Neuronal stem cell (in vitro differentiated cells): Measurements from ENCODE around the gene CLSTN3.

Experiments
- DNase-seq: peaks from one replicate; pipeline ENCODE4 v3.0.0-alpha.2; 2013; ENCODE audit warnings: low spot score
- H2AFZ ChIP-seq: one replicate; pipeline ENCODE4 v1.6.1; 2013; ENCODE audit warnings: mild to moderate bottlenecking, low read length, inconsistent platforms
- H2AK5ac ChIP-seq: 2 replicates; pipeline ENCODE4 v1.6.1; 2013; ENCODE audit warnings: low read depth, mild to moderate bottlenecking, inconsistent platforms, low read length, moderate library complexity, mixed read lengths
- H2BK120ac ChIP-seq: 2 replicates; pipeline ENCODE4 v1.6.1; 2013; ENCODE audit warnings: low read depth, mild to moderate bottlenecking, inconsistent platforms, low read length, moderate library complexity, mixed read lengths
- H2BK12ac ChIP-seq: one replicate; pipeline ENCODE4 v1.6.1; 2013; ENCODE audit warnings: low read length, inconsistent platforms
- H2BK15ac ChIP-seq: 2 replicates; pipeline ENCODE4 v1.6.1; 2013; ENCODE audit warnings: mild to moderate bottlenecking, low read length, inconsistent platforms, mixed read lengths
- H2BK5ac ChIP-seq: one replicate; pipeline ENCODE4 v1.6.1; 2013; ENCODE audit warnings: inconsistent platforms, mild to moderate bottlenecking, low read length, moderate library complexity
- H3K14ac ChIP-seq: one replicate; pipeline ENCODE4 v1.6.1; 2013; ENCODE audit warnings: low read length, inconsistent platforms
- H3K18ac ChIP-seq: 2 replicates; pipeline ENCODE4 v1.6.1; 2013; ENCODE audit warnings: low read length, inconsistent platforms
- H3K23ac ChIP-seq: 2 replicates; pipeline ENCODE4 v1.6.1; 2013; ENCODE audit warnings: low read depth, mild to moderate bottlenecking, mixed read lengths, low read length, inconsistent platforms; ENCODE audit not compliant: poor library complexity
- H3K27ac ChIP-seq: replicated peaks from 3 replicates; pipeline ENCODE4 v1.5.1; 2013; ENCODE audit warnings: low read length, inconsistent platforms
- H3K27me3 ChIP-seq, 3 experiments: 2 replicates each; pipeline ENCODE4 v1.6.1; 2013; ENCODE audit warnings: low read length in 3 of 3, mild to moderate bottlenecking in 2 of 3, inconsistent platforms in 1 of 3, low read depth in 1 of 3, mixed read lengths in 1 of 3, moderate library complexity in 1 of 3; ENCODE audit not compliant: control insufficient read depth in 3 of 3, insufficient read depth in 3 of 3
- H3K36me3 ChIP-seq, 2 donors: replicated peaks in 1 of 2; 2 replicates each; pipeline ENCODE4 v1.6.1; 2013; ENCODE audit warnings: low read length in 2 of 2; ENCODE audit not compliant: control insufficient read depth in 2 of 2, insufficient read depth in 2 of 2
- H3K4ac ChIP-seq: 2 replicates; pipeline ENCODE4 v1.6.1; 2013; ENCODE audit warnings: inconsistent platforms, mild to moderate bottlenecking, low read length, moderate library complexity
- H3K4me1 ChIP-seq, 2 donors: 1 replicate in 1 of 2; 2 replicates in 1 of 2; pipeline ENCODE4 v1.6.1; 2013; ENCODE audit warnings: low read length in 2 of 2, low read depth in 1 of 2; ENCODE audit not compliant: control insufficient read depth in 2 of 2, insufficient read depth in 1 of 2
- H3K4me2 ChIP-seq: one replicate; pipeline ENCODE4 v1.6.1; 2013; ENCODE audit warnings: mild to moderate bottlenecking, low read length, inconsistent platforms; ENCODE audit not compliant: insufficient read depth, poor library complexity, severe bottlenecking
- H3K4me3 ChIP-seq, 2 donors: 2 replicates each; pipeline ENCODE4 v1.5.1; 2013; ENCODE audit warnings: low read length in 2 of 2, mild to moderate bottlenecking in 2 of 2, inconsistent platforms in 1 of 2, moderate library complexity in 1 of 2
- H3K79me1 ChIP-seq: one replicate; pipeline ENCODE4 v1.6.1; 2013; ENCODE audit warnings: low read depth, mild to moderate bottlenecking, inconsistent platforms, low read length, moderate library complexity
- H3K9ac ChIP-seq: one replicate; pipeline ENCODE4 v1.6.1; 2013; ENCODE audit warnings: mild to moderate bottlenecking, low read depth, low read length, inconsistent platforms; ENCODE audit not compliant: poor library complexity
- H3K9me3 ChIP-seq, 2 donors: replicated peaks in 1 of 2; 2 replicates each; pipeline versions ENCODE3 to v1.6.1; 2013; ENCODE audit warnings: low read length in 2 of 2, mild to moderate bottlenecking in 2 of 2, inconsistent platforms in 1 of 2, low read depth in 1 of 2, mixed read lengths in 1 of 2, moderate library complexity in 1 of 2; ENCODE audit not compliant: control insufficient read depth in 2 of 2, insufficient read depth in 1 of 2
- H4K8ac ChIP-seq: one replicate; pipeline ENCODE4 v1.6.1; 2013; ENCODE audit warnings: low read depth, mild to moderate bottlenecking, inconsistent platforms, low read length, moderate library complexity
- H4K91ac ChIP-seq: one replicate; pipeline ENCODE4 v1.6.1; 2013; ENCODE audit warnings: low read length, low read depth, mild to moderate bottlenecking, inconsistent platforms; ENCODE audit not compliant: poor library complexity
- WGBS, 2 donors: extraction: QIAGEN DNeasy Blood & Tissue Kit; methylation state at CpG; one replicate each; pipeline ENCODE4 v1.1.7; 2013; ENCODE audit warnings: missing lambda C conversion rate in 2 of 2, mixed read lengths in 1 of 2; ENCODE audit not compliant: insufficient read length in 2 of 2, insufficient replicate concordance in 1 of 2; ENCODE audit errors: extremely low coverage in 2 of 2; 5-methylcytosine and 5-hydroxymethylcytosine counted together

The CLSTN3 gene

GRCh38 chr12:7130701-7131501 lies 730 bp downstream of the CLSTN3 start:
- no peak overlapping the region for H4K91ac ChIP-seq
- H2BK120ac ChIP-seq: no peak overlapping the region
- H3K9ac ChIP-seq: peak overlapping the region; percentile 91
- H3K36me3 ChIP-seq: peaks cover 13 to 30% of the 10 kb centered on the region in 2 donors
- peak overlapping the region; percentile 97 for H3K4me2 ChIP-seq
- H4K8ac ChIP-seq: no peak overlapping the region
- H3K4me3 ChIP-seq: peak overlapping the region; percentile 89
- H2AFZ ChIP-seq: peak overlapping the region; percentile 98
- no peak overlapping the region for H2BK5ac ChIP-seq
- peak overlapping the region; percentile 90 for H3K18ac ChIP-seq
- no peak for DNase-seq
- H2AK5ac ChIP-seq: no peak overlapping the region
- H3K27me3 ChIP-seq: peaks cover 0 to 20% (median 0%) of the 10 kb centered on the region in 3 experiments
- peak overlapping the region; percentile 69 for H2BK15ac ChIP-seq
- H3K4me1 ChIP-seq: peaks cover 9 to 20% of the 10 kb centered on the region in 2 donors
- no peak overlapping the region for H3K23ac ChIP-seq
- H3K4ac ChIP-seq: no peak overlapping the region
- H3K27ac ChIP-seq: no peak overlapping the region
- no peaks in the 10 kb centered on the region for H3K79me1 ChIP-seq
- no peaks in the 10 kb centered on the region for H3K9me3 ChIP-seq
- no peak overlapping the region for H2BK12ac ChIP-seq
- WGBS, 2 donors: no CpG with 5 or more reads among the region's 32 CpGs
- H3K14ac ChIP-seq: no peak overlapping the region

- Histone ChIP-seq H4K8ac (no peak overlapping the region), H3K9ac (peak overlapping the region; percentile 66), H3K14ac (peak overlapping the region; percentile 75), H3K23ac (no peak overlapping the region), H3K79me1 (no peaks in the 10 kb centered on the region), H2AFZ (peak overlapping the region; percentile 98), H3K27ac (no peak overlapping the region), H3K4me3 (peak overlapping the region; percentile 89), H2AK5ac (peak overlapping the region; percentile 97), H3K4me2 (peak overlapping the region; percentile 97), H3K18ac (peak overlapping the region; percentile 41), H3K36me3 (peaks cover 18 to 35% of the 10 kb centered on the region in 2 donors), H3K4ac (no peak overlapping the region), H4K91ac (no peak overlapping the region), H3K9me3 (no peaks in the 10 kb centered on the region), H2BK120ac (no peak overlapping the region), H2BK12ac (peak overlapping the region; percentile 82), H3K4me1 (peaks cover 9 to 20% of the 10 kb centered on the region in 2 donors), H2BK15ac (no peak overlapping the region), H2BK5ac (no peak overlapping the region), H3K27me3 (peaks cover 0 to 20% (median 0%) of the 10 kb centered on the region in 3 experiments)
- no CpG with 5 or more reads among the region's 7 CpGs for WGBS, 2 donors
- DNase-seq: no peak
Observed at GRCh38 chr12:7131502-7131866, 1.3 kb downstream of the CLSTN3 start.

- no peak for DNase-seq
- Histone ChIP-seq H3K4me1 (peaks cover 9 to 19% of the 10 kb centered on the region in 2 donors), H2BK120ac (no peak overlapping the region), H3K4ac (no peak overlapping the region), H3K9ac (no peak overlapping the region), H3K27ac (no peak overlapping the region), H2AK5ac (no peak overlapping the region), H4K8ac (no peak overlapping the region), H3K27me3 (peaks cover 0 to 4% (median 0%) of the 10 kb centered on the region in 3 experiments), H3K18ac (no peak overlapping the region), H3K36me3 (peaks cover 29 to 59% of the 10 kb centered on the region in 2 donors), H2AFZ (no peak overlapping the region), H3K4me3 (no peak overlapping the region), H4K91ac (no peak overlapping the region), H3K79me1 (no peaks in the 10 kb centered on the region), H2BK15ac (no peak overlapping the region), H2BK12ac (no peak overlapping the region), H3K4me2 (no peak overlapping the region), H3K14ac (no peak overlapping the region), H3K9me3 (no peaks in the 10 kb centered on the region), H3K23ac (no peak overlapping the region), H2BK5ac (no peak overlapping the region)
- no CpG with 5 or more reads among the region's 12 CpGs for WGBS, 2 donors
Observed at GRCh38 chr12:7134396-7135166, 4.4 kb downstream of the CLSTN3 start.

- DNase-seq: no peak
- Histone ChIP-seq H2BK12ac (no peak overlapping the region), H4K8ac (no peak overlapping the region), H2AK5ac (no peak overlapping the region), H3K4ac (no peak overlapping the region), H3K4me3 (no peak overlapping the region), H3K18ac (no peak overlapping the region), H3K9me3 (no peaks in the 10 kb centered on the region), H3K79me1 (no peaks in the 10 kb centered on the region), H3K9ac (no peak overlapping the region), H2AFZ (no peak overlapping the region), H3K4me1 (peaks cover 8 to 17% of the 10 kb centered on the region in 2 donors), H4K91ac (no peak overlapping the region), H2BK120ac (no peak overlapping the region), H3K27me3 (no peaks in the 10 kb centered on the region), H3K4me2 (no peak overlapping the region), H3K27ac (no peak overlapping the region), H3K23ac (no peak overlapping the region), H2BK15ac (no peak overlapping the region), H2BK5ac (no peak overlapping the region), H3K36me3 (peaks cover 29 to 68% of the 10 kb centered on the region in 2 donors), H3K14ac (no peak overlapping the region)
- no CpG with 5 or more reads among the region's 7 CpGs for WGBS, 2 donors
Observed at GRCh38 chr12:7136071-7136470, 5.9 kb downstream of the CLSTN3 start.
